LNCAP (cell line): ENCODE measurements around the gene PCDHGA8.

ENCODE experiments used
- CTCF ChIP-seq: fragments of 450-650 bp; IDR thresholded peaks from 2 replicates; pipeline ENCODE4 v1.5.1; 2017; ENCODE audit warnings: mild to moderate bottlenecking

The PCDHGA8 gene

DNA sequence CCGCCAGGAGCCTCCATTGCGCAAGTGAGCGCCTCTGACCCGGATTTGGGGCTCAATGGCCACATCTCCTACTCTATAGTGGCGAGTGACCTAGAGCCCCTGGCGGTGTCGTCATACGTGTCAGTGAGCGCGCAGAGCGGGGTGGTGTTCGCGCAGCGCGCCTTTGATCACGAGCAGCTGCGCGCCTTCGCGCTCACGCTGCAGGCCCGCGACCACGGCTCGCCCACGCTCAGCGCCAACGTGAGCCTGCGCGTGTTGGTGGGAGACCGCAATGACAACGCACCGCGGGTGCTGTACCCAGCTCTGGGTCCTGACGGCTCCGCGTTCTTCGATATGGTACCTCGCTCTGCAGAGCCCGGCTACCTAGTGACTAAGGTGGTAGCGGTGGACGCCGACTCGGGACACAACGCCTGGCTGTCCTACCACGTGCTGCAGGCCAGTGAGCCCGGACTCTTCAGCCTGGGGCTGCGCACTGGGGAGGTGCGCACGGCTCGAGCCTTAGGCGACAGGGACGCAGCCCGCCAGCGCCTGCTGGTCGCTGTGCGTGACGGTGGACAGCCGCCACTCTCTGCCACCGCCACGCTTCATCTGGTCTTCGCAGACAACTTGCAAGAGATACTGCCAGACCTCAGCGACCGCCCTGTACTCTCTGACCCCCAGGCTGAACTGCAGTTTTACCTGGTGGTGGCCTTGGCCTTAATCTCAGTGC lies 17.3 kb downstream of the PCDHGA8 start:
- TF ChIP-seq CTCF: no peak

GRCh38 chr5:141411575-141411974 lies 19.1 kb downstream of the PCDHGA8 start:
- TF ChIP-seq CTCF: no peak

- peak; percentile 77 for TF ChIP-seq CTCF
These were observed 20.6 kb downstream of the PCDHGA8 start, which contains the start of gene PCDHGA10 for GRCh38 chr5:141412854-141413539. Gene PCDHGA10 (plus strand): TSS chr5:141412987. CDS start chr5:141413176, 189 bp downstream.

- no peak for TF ChIP-seq CTCF
These were observed 21.2 kb downstream of the PCDHGA8 start for GRCh38 chr5:141413540-141414069.

DNA sequence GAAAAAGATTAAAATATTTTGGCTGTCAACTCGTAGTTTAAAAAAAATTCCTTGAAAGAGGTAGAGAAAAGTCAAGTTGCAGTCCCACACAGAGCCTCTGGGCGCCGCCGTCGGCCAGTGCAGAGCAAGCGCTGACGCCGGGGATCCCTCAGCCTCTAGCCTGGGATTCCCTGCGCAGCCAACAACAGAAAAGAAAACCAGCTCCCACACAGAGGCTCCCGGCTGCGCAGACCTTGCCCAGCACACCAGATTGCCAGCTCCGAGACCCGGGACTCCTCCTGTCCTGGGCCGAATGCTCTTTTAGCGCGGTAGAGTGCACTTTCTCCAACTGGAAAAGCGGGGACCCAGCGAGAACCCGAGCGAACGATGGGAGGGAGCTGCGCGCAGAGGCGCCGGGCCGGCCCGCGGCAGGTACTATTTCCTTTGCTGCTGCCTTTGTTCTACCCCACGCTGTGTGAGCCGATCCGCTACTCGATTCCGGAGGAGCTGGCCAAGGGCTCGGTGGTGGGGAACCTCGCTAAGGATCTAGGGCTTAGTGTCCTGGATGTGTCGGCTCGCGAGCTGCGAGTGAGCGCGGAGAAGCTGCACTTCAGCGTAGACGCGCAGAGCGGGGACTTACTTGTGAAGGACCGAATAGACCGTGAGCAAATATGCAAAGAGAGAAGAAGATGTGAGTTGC lies 25.2 kb downstream of the PCDHGA8 start, which contains the start of gene PCDHGB7:
PCDHGB7 (plus strand) TSS at position 184 of the 679 bp plus-strand sequence; CDS start at position 367, 183 bp downstream.
- peak; percentile 36; the same call in 1 of the 2 replicates for TF ChIP-seq CTCF

GRCh38 chr5:141419074-141419880 lies 26.8 kb downstream of the PCDHGA8 start:
- no peak for TF ChIP-seq CTCF
